ENCODE data around the gene ARSG. TPM values are rescaled to one million over a fixed set of nuclear protein-coding genes. Genes with fewer than 3 reads are reported as not detected.

ARSG gene
- total RNA-seq, 1 experiment from 2014 or later = 31.7 TPM

GRCh38 chr17:68422821-68423220 lies 131.5 kb downstream of the ARSG start:
- no peak for DNase-seq (ENCODE audit: low read depth, low spot score)
- in situ Hi-C loops (cut with HindIII; ENCODE audit: low pct_unique_long_range_greater_than_20kb, low sequenced_read_pairs) = no loop called here

GRCh38 chr17:68423251-68423650 lies 132.0 kb downstream of the ARSG start:
- in situ Hi-C loops (cut with HindIII; ENCODE audit: low pct_unique_long_range_greater_than_20kb, low sequenced_read_pairs) = no loop called here
- DNase-seq (ENCODE audit: low read depth, low spot score) = no peak

- in situ Hi-C loops (cut with HindIII; ENCODE audit: low pct_unique_long_range_greater_than_20kb, low sequenced_read_pairs) = no loop called here
- no peak for DNase-seq (ENCODE audit: low read depth, low spot score)
Measured at GRCh38 chr17:68424203-68424602, 132.9 kb downstream of the ARSG start.

- no peak for DNase-seq (ENCODE audit: low read depth, low spot score)
- in situ Hi-C loops (cut with HindIII; ENCODE audit: low pct_unique_long_range_greater_than_20kb, low sequenced_read_pairs) = no loop called here
Measured at GRCh38 chr17:68424861-68425260, 133.6 kb downstream of the ARSG start.

GRCh38 chr17:68425979-68426378 lies 134.7 kb downstream of the ARSG start:
- DNase-seq (ENCODE audit: low read depth, low spot score) = no peak
- in situ Hi-C loops (cut with HindIII; ENCODE audit: low pct_unique_long_range_greater_than_20kb, low sequenced_read_pairs) = no loop called here

GRCh38 chr17:68427575-68427974 lies 136.3 kb downstream of the ARSG start:
- in situ Hi-C loops (cut with HindIII; ENCODE audit: low pct_unique_long_range_greater_than_20kb, low sequenced_read_pairs) = no loop called here
- DNase-seq (ENCODE audit: low read depth, low spot score) = no peak

GRCh38 chr17:68428498-68429172 lies 137.3 kb downstream of the ARSG start:
- in situ Hi-C loops (cut with HindIII; ENCODE audit: low pct_unique_long_range_greater_than_20kb, low sequenced_read_pairs) = no loop called here
- DNase-seq (ENCODE audit: low read depth, low spot score) = no peak

- in situ Hi-C loops (cut with HindIII; ENCODE audit: low pct_unique_long_range_greater_than_20kb, low sequenced_read_pairs) = no loop called here
- no peak for DNase-seq (ENCODE audit: low read depth, low spot score)
Measured at GRCh38 chr17:68429881-68430280, 138.6 kb downstream of the ARSG start.

- in situ Hi-C loops (cut with HindIII; ENCODE audit: low pct_unique_long_range_greater_than_20kb, low sequenced_read_pairs) = no loop called here
- DNase-seq (ENCODE audit: low read depth, low spot score) = no peak
Measured at GRCh38 chr17:68431045-68431608, 139.8 kb downstream of the ARSG start.

GRCh38 chr17:68431661-68432071 lies 140.4 kb downstream of the ARSG start:
- peak; percentile 77 for DNase-seq (ENCODE audit: low read depth, low spot score)
- in situ Hi-C loops (cut with HindIII; ENCODE audit: low pct_unique_long_range_greater_than_20kb, low sequenced_read_pairs) = no loop called here

- in situ Hi-C loops (cut with HindIII; ENCODE audit: low pct_unique_long_range_greater_than_20kb, low sequenced_read_pairs) = no loop called here
- DNase-seq (ENCODE audit: low read depth, low spot score) = no peak
Measured at GRCh38 chr17:68432086-68432864, 141.0 kb downstream of the ARSG start.

- in situ Hi-C loops (cut with HindIII; ENCODE audit: low pct_unique_long_range_greater_than_20kb, low sequenced_read_pairs) = no loop called here
- no peak for DNase-seq (ENCODE audit: low read depth, low spot score)
Measured at GRCh38 chr17:68433211-68433610, 141.9 kb downstream of the ARSG start.

- no peak for DNase-seq (ENCODE audit: low read depth, low spot score)
- in situ Hi-C loops (cut with HindIII; ENCODE audit: low pct_unique_long_range_greater_than_20kb, low sequenced_read_pairs) = no loop called here
Measured at GRCh38 chr17:68433911-68434508, 142.7 kb downstream of the ARSG start.

- in situ Hi-C loops (cut with HindIII; ENCODE audit: low pct_unique_long_range_greater_than_20kb, low sequenced_read_pairs) = no loop called here
- no peak for DNase-seq (ENCODE audit: low read depth, low spot score)
Measured at GRCh38 chr17:68435361-68435760, 144.1 kb downstream of the ARSG start.

- in situ Hi-C loops (cut with HindIII; ENCODE audit: low pct_unique_long_range_greater_than_20kb, low sequenced_read_pairs) = no loop called here
Measured at GRCh38 chr17:68435876-68436842, 144.9 kb downstream of the ARSG start.

GRCh38 chr17:68437979-68438822 lies 146.9 kb downstream of the ARSG start:
- peak; percentile 59 for DNase-seq (ENCODE audit: low read depth, low spot score)
- in situ Hi-C loops (cut with HindIII; ENCODE audit: low pct_unique_long_range_greater_than_20kb, low sequenced_read_pairs) = no loop called here

More at GRCh38 chr17:68435876-68436842, 144.9 kb downstream of the ARSG start:
- peak; percentile 93 for DNase-seq (ENCODE audit: low read depth, low spot score)

Data from SK-MEL-5 (cell line).